ENCODE measurements around the gene FBH1.

The FBH1 gene

DNA sequence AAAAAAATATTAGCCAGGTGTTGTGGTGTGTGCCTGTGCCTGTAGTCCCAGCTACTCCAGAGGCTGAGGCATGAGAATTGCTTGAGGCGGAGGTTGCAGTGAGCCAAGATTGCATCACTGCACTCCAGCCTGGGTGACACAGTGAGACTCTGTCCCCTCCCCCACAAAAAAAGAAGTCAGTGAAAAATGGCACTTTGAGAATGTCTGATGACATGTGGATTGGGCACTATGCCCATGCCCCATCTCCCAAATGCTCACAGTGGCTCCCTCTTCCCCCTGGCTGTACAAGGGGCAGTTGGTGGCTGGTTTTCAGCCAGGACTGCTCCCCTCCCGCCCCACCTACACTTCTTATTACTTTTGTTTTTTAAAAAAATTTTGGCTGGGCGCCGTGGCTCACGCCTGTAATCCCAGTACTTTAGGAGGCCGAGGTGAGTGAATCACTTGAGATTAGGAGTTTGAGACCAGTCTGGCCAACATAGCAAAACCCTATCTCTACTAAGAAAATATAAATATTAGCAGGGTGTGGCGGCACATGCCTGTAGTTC lies 61.2 kb downstream of the FBH1 start:
- no peak for TF ChIP-seq POLR2AphosphoS5 (IDR thresholded peaks at IDR 0.05; ENCODE audit: low read depth, low read length)
- no peak for TF ChIP-seq POU2F2 (IDR thresholded peaks at IDR 0.05; ENCODE audit: low read depth, low read length)
- TF ChIP-seq SPI1 (IDR thresholded peaks at IDR 0.05; ENCODE audit: low read depth, low read length), result no peak
- TF ChIP-seq TAF1 (IDR thresholded peaks at IDR 0.05; ENCODE audit: low read depth, low read length), result no peak
- DNase-seq (ENCODE audit: insufficient read length, low spot score) (no peak), FAIRE-seq (no peak)

DNA sequence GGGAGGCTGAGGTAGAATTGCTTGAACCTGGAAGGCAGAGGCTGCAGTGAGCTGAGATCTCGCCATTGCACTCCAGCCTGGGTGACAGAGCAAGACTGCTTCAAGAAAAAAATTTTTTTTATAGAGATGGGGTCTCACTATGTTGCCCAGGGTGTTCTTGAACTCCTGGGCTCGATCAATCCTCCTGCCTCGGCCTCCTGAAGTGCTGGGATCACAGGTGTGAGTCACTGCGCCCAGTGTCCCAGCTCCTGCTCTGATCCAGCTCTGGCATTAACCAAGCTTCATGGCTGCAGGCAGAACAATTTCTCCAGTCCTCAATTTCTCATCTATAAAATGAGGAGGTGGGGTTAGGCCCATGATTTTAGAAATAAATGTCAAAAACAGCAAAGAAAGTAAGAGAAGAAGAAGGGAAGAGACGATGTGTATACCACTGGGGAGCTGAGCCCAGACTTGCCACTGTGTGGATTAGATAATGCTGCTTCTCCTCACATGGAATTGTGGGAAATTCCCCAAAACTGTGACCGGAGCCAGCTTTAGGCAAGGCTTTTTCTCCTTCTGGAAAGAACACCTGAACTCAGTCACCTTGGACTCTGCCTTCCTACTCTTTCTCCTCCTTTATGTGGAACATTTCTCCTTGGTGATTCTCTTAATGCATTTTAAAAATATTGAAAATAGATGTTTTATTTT lies 61.8 kb downstream of the FBH1 start:
- DNase-seq (ENCODE audit: insufficient read length, low spot score) (no peak), FAIRE-seq (no peak)
- TF ChIP-seq PAX5 (IDR thresholded peaks at IDR 0.05; ENCODE audit: insufficient read depth, low read length, severe bottlenecking), result no peak
- no peak for TF ChIP-seq POLR2A (IDR thresholded peaks at IDR 0.05; ENCODE audit: low read depth, low read length)
- no peak for TF ChIP-seq SPI1 (IDR thresholded peaks at IDR 0.05; ENCODE audit: low read depth, low read length)
- no peak for TF ChIP-seq TAF1 (IDR thresholded peaks at IDR 0.05; ENCODE audit: low read depth, low read length)
- TF ChIP-seq POLR2AphosphoS5 (IDR thresholded peaks at IDR 0.05; ENCODE audit: low read depth, low read length), result no peak
- TF ChIP-seq POU2F2 (IDR thresholded peaks at IDR 0.05; ENCODE audit: low read depth, low read length), result no peak

DNA sequence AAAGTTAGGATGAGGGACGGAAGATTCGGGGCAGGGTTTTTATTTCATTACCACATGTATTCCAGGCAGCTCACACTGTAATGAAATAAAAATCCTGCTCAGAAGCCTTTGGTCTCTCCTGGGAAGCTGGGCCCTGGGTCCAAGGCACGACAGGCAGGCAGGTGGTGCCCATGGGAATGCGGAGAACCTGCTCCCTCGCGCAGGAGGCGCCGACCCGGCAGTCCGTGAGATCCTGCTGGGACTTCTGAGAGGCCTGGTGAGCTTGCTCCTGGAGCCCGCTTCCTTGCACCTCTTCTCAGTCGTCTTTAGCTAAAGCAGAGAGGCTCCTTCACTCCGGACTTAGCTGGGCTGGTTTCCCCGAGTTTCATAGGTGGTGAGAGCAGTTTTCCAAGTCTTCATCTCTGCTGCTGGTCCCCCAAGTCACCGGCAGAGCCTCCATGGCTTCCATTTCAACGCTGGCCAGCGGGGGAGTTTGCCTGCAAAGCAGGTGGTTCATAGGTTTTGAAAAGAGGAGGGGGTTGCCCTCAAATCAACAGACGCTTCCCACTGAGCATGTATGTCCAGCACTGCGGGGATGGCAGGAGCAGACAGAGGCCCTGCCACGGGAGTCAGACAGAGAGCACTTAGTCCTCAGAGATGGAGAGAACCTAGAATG lies 62.8 kb downstream of the FBH1 start:
- TF ChIP-seq POLR2AphosphoS5 (IDR thresholded peaks at IDR 0.05; ENCODE audit: low read depth, low read length) (no peak), POU2F2 (IDR thresholded peaks at IDR 0.05; ENCODE audit: low read depth, low read length) (no peak), SPI1 (IDR thresholded peaks at IDR 0.05; ENCODE audit: low read depth, low read length) (no peak), POLR2A (IDR thresholded peaks at IDR 0.05; ENCODE audit: low read depth, low read length) (no peak), TAF1 (IDR thresholded peaks at IDR 0.05; ENCODE audit: low read depth, low read length) (no peak), PAX5 (IDR thresholded peaks at IDR 0.05; ENCODE audit: insufficient read depth, low read length, severe bottlenecking) (no peak)
- FAIRE-seq, result no peak
- DNase-seq (ENCODE audit: insufficient read length, low spot score), result no peak

DNA sequence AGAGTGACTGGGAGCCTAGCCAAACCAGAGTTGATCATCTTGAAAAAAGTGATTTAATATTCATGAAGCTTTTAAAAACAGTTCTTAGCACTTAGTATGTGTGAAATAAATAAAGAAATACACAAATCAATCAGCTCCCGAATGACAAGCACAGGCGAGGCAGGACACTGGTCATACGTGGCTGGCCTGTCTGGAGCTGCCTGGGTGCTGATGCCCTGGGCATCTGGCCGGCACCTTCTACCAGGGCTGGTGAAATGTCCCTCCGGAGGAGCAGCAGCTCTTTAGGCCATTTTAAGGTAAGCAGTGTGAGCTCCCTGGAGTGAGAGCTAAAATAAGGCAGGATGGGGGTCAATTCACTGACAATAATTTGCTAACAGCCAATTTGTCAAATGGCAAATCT lies 63.6 kb downstream of the FBH1 start:
- TF ChIP-seq SPI1 (IDR thresholded peaks at IDR 0.05; ENCODE audit: low read depth, low read length) (no peak), TAF1 (IDR thresholded peaks at IDR 0.05; ENCODE audit: low read depth, low read length) (no peak), PAX5 (IDR thresholded peaks at IDR 0.05; ENCODE audit: insufficient read depth, low read length, severe bottlenecking) (no peak), POU2F2 (IDR thresholded peaks at IDR 0.05; ENCODE audit: low read depth, low read length) (no peak), POLR2AphosphoS5 (IDR thresholded peaks at IDR 0.05; ENCODE audit: low read depth, low read length) (no peak), POLR2A (IDR thresholded peaks at IDR 0.05; ENCODE audit: low read depth, low read length) (no peak)

DNA sequence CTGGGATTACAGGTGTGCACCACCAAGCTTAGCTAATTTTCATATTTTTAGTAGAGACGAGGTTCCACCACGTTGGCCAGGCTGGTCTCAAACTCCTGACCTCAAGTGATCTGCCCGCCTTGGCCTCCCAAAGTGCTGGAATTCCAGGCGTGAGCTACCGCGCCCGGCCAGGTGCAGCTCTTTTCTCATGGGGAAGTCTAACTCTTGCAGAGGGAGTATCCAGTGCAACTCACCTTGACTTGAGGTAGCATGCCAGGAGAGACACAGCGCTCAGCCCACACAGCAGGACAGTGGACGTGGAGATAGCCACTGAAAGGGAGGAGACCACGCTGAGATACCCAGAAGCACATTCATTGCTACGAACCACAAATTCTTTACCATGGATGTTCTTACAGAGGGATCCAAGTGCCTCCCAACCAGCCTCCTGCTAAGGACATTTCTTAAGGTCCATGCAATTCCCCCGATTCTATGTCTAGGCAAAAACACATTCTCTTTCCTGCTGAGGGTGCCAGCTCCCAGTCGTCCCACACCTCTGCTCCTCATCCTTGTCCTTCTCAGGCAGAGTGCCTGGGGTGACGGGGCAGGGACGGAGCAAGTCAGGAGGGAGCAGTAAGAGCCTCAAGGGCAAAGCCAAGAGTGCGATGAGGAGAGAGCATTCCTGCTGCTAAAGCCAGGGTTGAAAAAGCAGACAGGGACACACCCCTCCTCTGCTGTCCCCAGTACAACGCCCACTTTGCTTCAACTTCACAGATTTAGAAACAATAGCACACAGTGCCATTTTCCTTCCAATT lies 66.3 kb downstream of the FBH1 start:
- DNase-seq (ENCODE audit: insufficient read length, low spot score) (no peak), FAIRE-seq (no peak)
- TF ChIP-seq POLR2AphosphoS5 (IDR thresholded peaks at IDR 0.05; ENCODE audit: low read depth, low read length) (no peak), TAF1 (IDR thresholded peaks at IDR 0.05; ENCODE audit: low read depth, low read length) (no peak), POU2F2 (IDR thresholded peaks at IDR 0.05; ENCODE audit: low read depth, low read length) (no peak), POLR2A (IDR thresholded peaks at IDR 0.05; ENCODE audit: low read depth, low read length) (no peak), PAX5 (IDR thresholded peaks at IDR 0.05; ENCODE audit: insufficient read depth, low read length, severe bottlenecking) (no peak), SPI1 (IDR thresholded peaks at IDR 0.05; ENCODE audit: low read depth, low read length) (no peak)

More for the DNA sequence above, 63.6 kb downstream of the FBH1 start:
- no peak for DNase-seq (ENCODE audit: insufficient read length, low spot score)
- no peak for FAIRE-seq

DNA sequence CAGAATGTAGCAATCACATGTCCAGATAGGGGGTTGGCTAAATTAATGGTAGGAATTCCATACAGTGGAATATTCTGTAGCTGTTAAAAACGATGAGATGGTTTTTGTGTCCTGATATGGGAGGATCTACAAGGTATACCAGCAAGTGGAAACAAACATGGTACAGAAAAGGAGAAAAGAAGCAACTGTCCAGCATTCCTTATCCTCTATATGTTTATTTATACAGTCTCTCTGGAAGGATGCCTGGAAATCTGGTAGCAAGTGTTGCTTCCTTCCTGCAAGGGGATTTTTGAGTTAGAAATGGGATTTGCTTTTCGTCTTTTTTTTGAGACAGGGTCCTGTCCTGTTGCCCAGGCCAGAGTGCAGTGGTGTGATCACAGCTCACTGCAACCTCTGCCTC lies 68.0 kb downstream of the FBH1 start:
- no peak for FAIRE-seq
- DNase-seq (ENCODE audit: insufficient read length, low spot score), result no peak
- no peak for TF ChIP-seq POU2F2 (IDR thresholded peaks at IDR 0.05; ENCODE audit: low read depth, low read length)
- TF ChIP-seq POLR2AphosphoS5 (IDR thresholded peaks at IDR 0.05; ENCODE audit: low read depth, low read length), result no peak
- no peak for TF ChIP-seq TAF1 (IDR thresholded peaks at IDR 0.05; ENCODE audit: low read depth, low read length)
- TF ChIP-seq PAX5 (IDR thresholded peaks at IDR 0.05; ENCODE audit: insufficient read depth, low read length, severe bottlenecking), result no peak
- TF ChIP-seq SPI1 (IDR thresholded peaks at IDR 0.05; ENCODE audit: low read depth, low read length), result no peak
- no peak for TF ChIP-seq POLR2A (IDR thresholded peaks at IDR 0.05; ENCODE audit: low read depth, low read length)

DNA sequence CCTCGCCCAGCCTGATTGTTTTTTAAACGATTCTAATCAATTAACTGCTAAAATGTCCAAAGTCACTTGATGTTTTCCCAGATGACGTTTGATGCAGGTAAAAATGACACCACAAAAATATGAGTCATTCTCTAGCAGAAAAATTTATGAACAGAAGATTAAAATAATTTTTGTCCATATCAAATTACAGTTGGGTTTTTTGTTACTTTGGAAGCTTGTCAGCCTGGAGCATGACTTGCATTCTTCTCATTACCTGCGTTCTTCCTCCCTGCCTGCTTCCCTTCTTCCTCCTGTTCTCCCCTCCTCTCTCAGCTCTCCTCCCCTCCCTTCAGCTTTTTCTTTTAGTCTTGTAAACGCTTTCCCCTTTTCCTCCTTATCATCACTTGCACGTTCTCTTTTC lies 68.6 kb downstream of the FBH1 start:
- FAIRE-seq, result no peak
- DNase-seq (ENCODE audit: insufficient read length, low spot score), result no peak
- TF ChIP-seq POLR2A (IDR thresholded peaks at IDR 0.05; ENCODE audit: low read depth, low read length), result no peak
- no peak for TF ChIP-seq POU2F2 (IDR thresholded peaks at IDR 0.05; ENCODE audit: low read depth, low read length)
- TF ChIP-seq TAF1 (IDR thresholded peaks at IDR 0.05; ENCODE audit: low read depth, low read length), result no peak
- TF ChIP-seq PAX5 (IDR thresholded peaks at IDR 0.05; ENCODE audit: insufficient read depth, low read length, severe bottlenecking), result no peak
- TF ChIP-seq POLR2AphosphoS5 (IDR thresholded peaks at IDR 0.05; ENCODE audit: low read depth, low read length), result no peak
- TF ChIP-seq SPI1 (IDR thresholded peaks at IDR 0.05; ENCODE audit: low read depth, low read length), result no peak

DNA sequence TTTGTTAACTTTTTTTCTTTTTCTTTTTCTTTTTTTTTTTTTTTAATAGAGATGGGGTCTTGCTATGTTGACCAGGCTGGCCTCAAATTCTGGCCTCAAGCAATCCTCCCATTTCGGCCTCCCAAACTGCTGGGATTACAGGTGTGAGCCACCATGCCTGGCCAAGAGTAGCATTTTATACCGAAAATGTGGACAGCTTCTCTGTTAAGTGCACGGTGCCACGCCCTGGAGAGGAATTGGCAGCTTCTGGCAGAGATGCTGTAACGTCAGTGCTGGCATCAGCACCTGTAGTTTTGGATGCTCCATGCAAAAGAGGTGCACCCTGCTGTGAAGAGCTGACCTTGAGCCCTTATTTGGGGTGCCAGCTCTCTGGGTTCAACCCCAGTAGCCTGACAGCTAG lies 69.1 kb downstream of the FBH1 start:
- FAIRE-seq, result no peak
- DNase-seq (ENCODE audit: insufficient read length, low spot score), result no peak
- TF ChIP-seq SPI1 (IDR thresholded peaks at IDR 0.05; ENCODE audit: low read depth, low read length), result no peak
- TF ChIP-seq POU2F2 (IDR thresholded peaks at IDR 0.05; ENCODE audit: low read depth, low read length), result no peak
- TF ChIP-seq POLR2AphosphoS5 (IDR thresholded peaks at IDR 0.05; ENCODE audit: low read depth, low read length), result no peak
- TF ChIP-seq TAF1 (IDR thresholded peaks at IDR 0.05; ENCODE audit: low read depth, low read length), result no peak
- no peak for TF ChIP-seq POLR2A (IDR thresholded peaks at IDR 0.05; ENCODE audit: low read depth, low read length)
- no peak for TF ChIP-seq PAX5 (IDR thresholded peaks at IDR 0.05; ENCODE audit: insufficient read depth, low read length, severe bottlenecking)

DNA sequence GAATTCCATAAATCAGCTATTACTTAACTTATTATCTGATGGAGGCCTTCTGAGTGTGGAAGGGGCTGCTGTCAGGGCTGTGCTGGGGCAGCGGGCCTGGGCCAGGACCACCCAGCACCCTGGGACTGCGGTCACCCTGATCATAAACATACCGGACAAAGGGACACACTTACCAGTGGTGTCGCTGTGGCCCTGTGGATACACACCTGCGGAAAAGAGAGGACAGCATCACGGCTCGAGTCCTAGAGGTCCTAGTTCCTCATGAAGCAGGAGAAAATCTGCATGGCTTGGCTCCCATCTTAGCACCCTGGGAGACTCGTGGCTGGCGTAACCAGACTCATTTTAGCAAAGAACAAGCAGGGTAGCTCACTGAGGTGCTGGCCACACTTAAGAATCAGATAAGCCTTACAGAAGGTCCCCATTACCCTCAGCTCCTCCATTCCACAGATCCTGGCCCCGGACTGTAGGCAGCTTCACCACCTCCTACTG lies 69.6 kb downstream of the FBH1 start:
- FAIRE-seq (no peak), DNase-seq (ENCODE audit: insufficient read length, low spot score) (no peak)
- TF ChIP-seq POLR2AphosphoS5 (IDR thresholded peaks at IDR 0.05; ENCODE audit: low read depth, low read length) (no peak), SPI1 (IDR thresholded peaks at IDR 0.05; ENCODE audit: low read depth, low read length) (no peak), POLR2A (IDR thresholded peaks at IDR 0.05; ENCODE audit: low read depth, low read length) (no peak), PAX5 (IDR thresholded peaks at IDR 0.05; ENCODE audit: insufficient read depth, low read length, severe bottlenecking) (no peak), TAF1 (IDR thresholded peaks at IDR 0.05; ENCODE audit: low read depth, low read length) (no peak), POU2F2 (IDR thresholded peaks at IDR 0.05; ENCODE audit: low read depth, low read length) (no peak)

Measured in GM12891 (cell line).